Measurements from ENCODE around the gene TRIML2.

TRIML2 gene

GRCh38 chr4:188109157-188109755 is at the start of gene TRIML2:
Gene TRIML2 (minus strand): TSS chr4:188109603. CDS start chr4:188105368, 4,235 bp downstream.
- in situ Hi-C loops (cut with HindIII; ENCODE audit: low pct_unique_long_range_greater_than_20kb, low sequenced_read_pairs) = no loop called here
- peak in 1 of 2 experiments; percentile 6 for DNase-seq (ENCODE audit: low read depth in 1 of 2, low spot score in 1 of 2)
- TF ChIP-seq JUND (IDR thresholded peaks at IDR 0.05; ENCODE audit: low read depth) = no peak

GRCh38 chr4:188158336-188158735 is 48.9 kb upstream of the TRIML2 start:
- in situ Hi-C loops (cut with HindIII; ENCODE audit: low pct_unique_long_range_greater_than_20kb, low sequenced_read_pairs) = no loop called here
- no peak for DNase-seq (ENCODE audit: low read depth in 1 of 2, low spot score in 1 of 2)
- no peak for TF ChIP-seq JUND (IDR thresholded peaks at IDR 0.05; ENCODE audit: low read depth)

- DNase-seq (ENCODE audit: low read depth in 1 of 2, low spot score in 1 of 2) = no peak
- no peak for TF ChIP-seq JUND (IDR thresholded peaks at IDR 0.05; ENCODE audit: low read depth)
- in situ Hi-C loops (cut with HindIII; ENCODE audit: low pct_unique_long_range_greater_than_20kb, low sequenced_read_pairs) = no loop called here
Measured at GRCh38 chr4:188154668-188155405, 45.4 kb upstream of the TRIML2 start.

- no peak for TF ChIP-seq JUND (IDR thresholded peaks at IDR 0.05; ENCODE audit: low read depth)
- no peak for DNase-seq (ENCODE audit: low read depth in 1 of 2, low spot score in 1 of 2)
- in situ Hi-C loops (cut with HindIII; ENCODE audit: low pct_unique_long_range_greater_than_20kb, low sequenced_read_pairs) = no loop called here
Measured at GRCh38 chr4:188147776-188148175, 38.4 kb upstream of the TRIML2 start.

- TF ChIP-seq JUND (IDR thresholded peaks at IDR 0.05; ENCODE audit: low read depth) = no peak
- DNase-seq (ENCODE audit: low read depth in 1 of 2, low spot score in 1 of 2) = no peak
- in situ Hi-C loops (cut with HindIII; ENCODE audit: low pct_unique_long_range_greater_than_20kb, low sequenced_read_pairs) = no loop called here
Measured at GRCh38 chr4:188147176-188147575, 37.8 kb upstream of the TRIML2 start.

- in situ Hi-C loops (cut with HindIII; ENCODE audit: low pct_unique_long_range_greater_than_20kb, low sequenced_read_pairs) = no loop called here
- TF ChIP-seq JUND (IDR thresholded peaks at IDR 0.05; ENCODE audit: low read depth) = no peak
- no peak for DNase-seq (ENCODE audit: low read depth in 1 of 2, low spot score in 1 of 2)
Measured at GRCh38 chr4:188146618-188147017, 37.2 kb upstream of the TRIML2 start.

- no peak for DNase-seq (ENCODE audit: low read depth in 1 of 2, low spot score in 1 of 2)
- no peak for TF ChIP-seq JUND (IDR thresholded peaks at IDR 0.05; ENCODE audit: low read depth)
Measured at GRCh38 chr4:188145601-188146000, 36.2 kb upstream of the TRIML2 start.

GRCh38 chr4:188143731-188144130 is 34.3 kb upstream of the TRIML2 start:
- TF ChIP-seq JUND (IDR thresholded peaks at IDR 0.05; ENCODE audit: low read depth) = no peak
- in situ Hi-C loops (cut with HindIII; ENCODE audit: low pct_unique_long_range_greater_than_20kb, low sequenced_read_pairs) = no loop called here
- DNase-seq (ENCODE audit: low read depth in 1 of 2, low spot score in 1 of 2) = peak; percentile 16 to 30

More at GRCh38 chr4:188145601-188146000, 36.2 kb upstream of the TRIML2 start:
- in situ Hi-C loops (cut with HindIII; ENCODE audit: low pct_unique_long_range_greater_than_20kb, low sequenced_read_pairs) = no loop called here

- TF ChIP-seq JUND (IDR thresholded peaks at IDR 0.05; ENCODE audit: low read depth) = no peak
- DNase-seq (ENCODE audit: low read depth in 1 of 2, low spot score in 1 of 2) = no peak
- in situ Hi-C loops (cut with HindIII; ENCODE audit: low pct_unique_long_range_greater_than_20kb, low sequenced_read_pairs) = no loop called here
Measured at GRCh38 chr4:188139671-188140070, 30.3 kb upstream of the TRIML2 start.

GRCh38 chr4:188139141-188139540 is 29.7 kb upstream of the TRIML2 start, which contains the start of gene TRIML1:
Gene TRIML1 (plus strand): TSS chr4:188139441. CDS start chr4:188139559, 118 bp downstream.
- DNase-seq (ENCODE audit: low read depth in 1 of 2, low spot score in 1 of 2) = no peak
- TF ChIP-seq JUND (IDR thresholded peaks at IDR 0.05; ENCODE audit: low read depth) = no peak
- in situ Hi-C loops (cut with HindIII; ENCODE audit: low pct_unique_long_range_greater_than_20kb, low sequenced_read_pairs) = no loop called here

GRCh38 chr4:188138227-188138626 is 28.8 kb upstream of the TRIML2 start:
- TF ChIP-seq JUND (IDR thresholded peaks at IDR 0.05; ENCODE audit: low read depth) = no peak
- in situ Hi-C loops (cut with HindIII; ENCODE audit: low pct_unique_long_range_greater_than_20kb, low sequenced_read_pairs) = no loop called here
- DNase-seq (ENCODE audit: low read depth in 1 of 2, low spot score in 1 of 2) = no peak

GRCh38 chr4:188132232-188132631 is 22.8 kb upstream of the TRIML2 start:
- DNase-seq (ENCODE audit: low read depth in 1 of 2, low spot score in 1 of 2) = no peak
- in situ Hi-C loops (cut with HindIII; ENCODE audit: low pct_unique_long_range_greater_than_20kb, low sequenced_read_pairs) = no loop called here
- no peak for TF ChIP-seq JUND (IDR thresholded peaks at IDR 0.05; ENCODE audit: low read depth)

- in situ Hi-C loops (cut with HindIII; ENCODE audit: low pct_unique_long_range_greater_than_20kb, low sequenced_read_pairs) = no loop called here
- peak in 1 of 2 experiments; percentile 49 for DNase-seq (ENCODE audit: low read depth in 1 of 2, low spot score in 1 of 2)
- TF ChIP-seq JUND (IDR thresholded peaks at IDR 0.05; ENCODE audit: low read depth) = no peak
Measured at GRCh38 chr4:188130355-188130754, 21.0 kb upstream of the TRIML2 start.
